ENCODE results near the gene ANAPC15. TPM values are rescaled to one million over a fixed set of nuclear protein-coding genes. Genes with fewer than 3 reads are reported as not detected.

Gene ANAPC15
- total RNA-seq, 5 donors from 2014 or later (not counting 1 experiment from before 2014, with no cell fraction given): 44.8 to 51.0 (median 47.7) TPM

DNA sequence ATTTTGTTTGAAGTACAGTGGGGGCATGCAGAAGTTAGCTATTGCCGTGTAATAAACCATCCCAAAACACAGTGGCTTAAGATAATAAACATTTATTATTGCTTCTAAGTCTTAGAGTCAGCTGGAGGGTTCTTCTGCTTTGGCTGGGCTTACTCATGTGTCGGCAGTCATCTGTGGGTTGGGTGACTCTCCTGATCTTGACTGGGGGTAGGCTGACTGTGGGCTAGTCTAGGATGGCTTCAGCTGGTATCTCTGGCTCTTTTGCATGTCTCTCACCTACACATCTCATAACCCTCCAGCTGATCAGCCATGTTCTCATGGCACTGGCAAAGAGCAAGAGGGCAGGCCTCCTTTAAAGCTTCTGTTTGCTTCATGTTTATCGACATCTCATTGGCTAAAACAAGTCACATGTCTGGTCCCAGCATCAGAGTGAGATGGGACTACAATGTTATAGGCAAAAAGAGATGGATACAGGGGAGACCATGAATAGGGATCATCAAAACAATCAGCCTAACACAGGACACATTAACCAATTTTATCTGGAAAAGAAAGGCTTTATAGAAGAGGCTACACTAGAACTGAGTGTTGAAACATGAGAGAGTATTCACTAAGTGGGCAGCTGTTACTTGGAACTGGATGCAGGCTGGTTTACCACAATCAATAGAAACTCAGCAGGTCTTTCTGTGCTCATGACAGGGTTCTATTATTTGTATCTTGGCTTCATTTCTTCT is 26.7 kb downstream of the ANAPC15 start:
- peak overlapping the region; percentile 56 for H3K27ac Mint-ChIP-seq
- POLR2A ChIA-PET: interaction anchor here in 1 of 2 donors (0.6 kb wide), 1 partner anchor 36 kb away, joined by 5 read pairs; no protein-coding TSS in a partner anchor

DNA sequence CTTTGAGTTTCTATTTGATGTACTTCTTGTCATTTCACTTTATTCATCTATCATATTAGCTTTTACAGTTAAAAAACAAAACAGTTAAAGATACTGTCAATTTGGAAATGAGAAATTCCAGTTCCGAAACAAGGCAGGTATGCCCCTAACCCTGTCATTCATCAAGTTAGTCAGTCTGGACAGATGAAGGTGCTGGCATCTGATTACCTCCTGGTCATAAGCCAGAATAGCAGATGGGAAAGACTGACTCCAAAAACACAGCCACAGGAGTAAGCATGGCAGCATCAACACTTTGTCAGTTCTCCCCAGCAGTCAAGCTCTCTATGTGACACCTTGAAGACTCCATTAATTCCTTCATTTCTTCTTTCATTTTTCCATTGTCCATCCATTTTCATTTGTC is 27.5 kb downstream of the ANAPC15 start:
- H3K9me3 ChIP-seq: no peaks in the 10 kb centered on the region
- ChIA-PET POLR2A (interaction anchor here in 1 of 2 donors (0.5 kb wide), 1 partner anchor 27 kb away, joined by 3 read pairs; no protein-coding TSS in a partner anchor), CTCF (interaction anchor here (0.6 to 1.6 kb wide), 4 partner anchors 60 to 353 kb away, joined by 3 to 5 read pairs (median 5); no protein-coding TSS in a partner anchor)
- H3K27ac ChIP-seq (ENCODE audit: low read length): no peak overlapping the region
- Mint-ChIP-seq H3K4me3 (no peak overlapping the region), H3K4me1 (peaks cover 28 to 36% (median 29%) of the 10 kb centered on the region in 3 donors), H3K27ac (peak overlapping the region in 1 of 2 donors; percentile 19), H3K36me3 (peaks cover 12% of the 10 kb centered on the region), H3K9me3 (no peaks in the 10 kb centered on the region), H3K27me3 (no peaks in the 10 kb centered on the region)
- ATAC-seq (replicated peaks in 1 of 4): no peak
- DNase-seq: no peak
- WGBS (ENCODE audit: insufficient coverage): 100% methylated on average over 1 of the region's 1 CpG
- H3K4me3 ChIP-seq (ENCODE audit: control insufficient read depth in 1 of 2, extremely low read depth in 1 of 2, low read length in 1 of 2): no peak overlapping the region
- peaks cover 4 to 11% of the 10 kb centered on the region in 2 experiments for H3K4me1 ChIP-seq (ENCODE audit: control insufficient read depth in 1 of 2, extremely low read depth in 1 of 2, insufficient read depth in 2 of 2, low read length in 2 of 2)
- H3K27me3 ChIP-seq (replicated peaks in 1 of 2; ENCODE audit: control insufficient read depth in 2 of 2, extremely low read depth in 1 of 2, insufficient read depth in 2 of 2, low read length in 1 of 2): no peaks in the 10 kb centered on the region
- H3K36me3 ChIP-seq (ENCODE audit: control insufficient read depth in 2 of 2, extremely low read depth in 1 of 2, insufficient read depth in 1 of 2, low read length in 1 of 2): peaks cover 0 to 21% of the 10 kb centered on the region in 2 donors

More for the DNA sequence above, 26.7 kb downstream of the ANAPC15 start:
- Mint-ChIP-seq H3K4me3 (no peak overlapping the region), H3K9me3 (no peaks in the 10 kb centered on the region), H3K27me3 (no peaks in the 10 kb centered on the region), H3K36me3 (peaks cover 12% of the 10 kb centered on the region), H3K4me1 (peaks cover 20 to 28% (median 22%) of the 10 kb centered on the region in 3 donors)
- 100% methylated on average over 1 of the region's 3 CpGs for WGBS (ENCODE audit: insufficient coverage)
- no peak for DNase-seq
- no peak for ATAC-seq (replicated peaks in 1 of 4)
- Histone ChIP-seq H3K4me1 (ENCODE audit: control insufficient read depth in 1 of 2, extremely low read depth in 1 of 2, insufficient read depth in 2 of 2, low read length in 2 of 2) (peaks cover 4 to 8% of the 10 kb centered on the region in 2 experiments), H3K4me3 (ENCODE audit: control insufficient read depth in 1 of 2, extremely low read depth in 1 of 2, low read length in 1 of 2) (no peak overlapping the region), H3K27ac (ENCODE audit: low read length) (no peak overlapping the region), H3K36me3 (ENCODE audit: control insufficient read depth in 2 of 2, extremely low read depth in 1 of 2, insufficient read depth in 1 of 2, low read length in 1 of 2) (peaks cover 0 to 24% of the 10 kb centered on the region in 2 donors), H3K9me3 (no peaks in the 10 kb centered on the region), H3K27me3 (replicated peaks in 1 of 2; ENCODE audit: control insufficient read depth in 2 of 2, extremely low read depth in 1 of 2, insufficient read depth in 2 of 2, low read length in 1 of 2) (no peaks in the 10 kb centered on the region)
- CTCF ChIA-PET: interaction anchor here in 1 of 2 donors (0.7 to 1.6 kb wide), 3 partner anchors 54 to 66 kb away, joined by 3 to 5 read pairs (median 5); no protein-coding TSS in a partner anchor

DNA sequence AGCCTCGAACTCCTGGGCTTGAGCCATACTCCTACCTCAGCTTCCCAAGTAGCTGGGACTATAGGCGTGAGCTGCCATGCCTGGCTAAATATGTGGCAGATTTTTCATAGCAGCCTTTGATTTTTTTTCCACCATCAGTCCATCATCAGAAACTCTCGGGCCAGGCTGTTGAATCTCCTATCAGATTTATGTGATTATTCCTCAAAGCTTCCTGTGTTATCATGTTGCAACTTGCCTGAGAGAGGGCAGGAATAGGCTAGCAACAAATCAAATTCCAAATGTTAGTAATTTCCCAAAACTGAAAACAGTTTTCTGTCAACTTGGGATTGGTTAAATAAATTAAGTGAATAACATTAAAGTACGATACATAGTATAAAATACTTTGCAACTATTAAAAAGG is 28.4 kb downstream of the ANAPC15 start:
- ChIA-PET POLR2A (interaction anchor here in 1 of 2 donors (0.6 kb wide), 1 partner anchor 45 kb away, joined by 12 read pairs; no protein-coding TSS in a partner anchor), CTCF (interaction anchor here in 1 of 2 donors (0.6 kb wide), 1 partner anchor 354 kb away, joined by 3 read pairs; no protein-coding TSS in a partner anchor)
- Mint-ChIP-seq H3K4me1 (peaks cover 33 to 44% (median 35%) of the 10 kb centered on the region in 3 donors), H3K4me3 (no peak overlapping the region), H3K27me3 (no peaks in the 10 kb centered on the region), H3K9me3 (no peaks in the 10 kb centered on the region), H3K27ac (no peak overlapping the region), H3K36me3 (peaks cover 9% of the 10 kb centered on the region)
- no peak for ATAC-seq (replicated peaks in 1 of 4)
- Histone ChIP-seq H3K27ac (ENCODE audit: low read length) (no peak overlapping the region), H3K9me3 (no peaks in the 10 kb centered on the region), H3K27me3 (replicated peaks in 1 of 2; ENCODE audit: control insufficient read depth in 2 of 2, extremely low read depth in 1 of 2, insufficient read depth in 2 of 2, low read length in 1 of 2) (no peaks in the 10 kb centered on the region), H3K4me3 (ENCODE audit: control insufficient read depth in 1 of 2, extremely low read depth in 1 of 2, low read length in 1 of 2) (no peak overlapping the region), H3K36me3 (ENCODE audit: control insufficient read depth in 2 of 2, extremely low read depth in 1 of 2, insufficient read depth in 1 of 2, low read length in 1 of 2) (peaks cover 0 to 12% of the 10 kb centered on the region in 2 donors), H3K4me1 (ENCODE audit: control insufficient read depth in 1 of 2, extremely low read depth in 1 of 2, insufficient read depth in 2 of 2, low read length in 2 of 2) (peaks cover 8 to 20% of the 10 kb centered on the region in 2 experiments)
- WGBS (ENCODE audit: insufficient coverage): 100% methylated on average over 1 of the region's 4 CpGs
- DNase-seq: no peak

DNA sequence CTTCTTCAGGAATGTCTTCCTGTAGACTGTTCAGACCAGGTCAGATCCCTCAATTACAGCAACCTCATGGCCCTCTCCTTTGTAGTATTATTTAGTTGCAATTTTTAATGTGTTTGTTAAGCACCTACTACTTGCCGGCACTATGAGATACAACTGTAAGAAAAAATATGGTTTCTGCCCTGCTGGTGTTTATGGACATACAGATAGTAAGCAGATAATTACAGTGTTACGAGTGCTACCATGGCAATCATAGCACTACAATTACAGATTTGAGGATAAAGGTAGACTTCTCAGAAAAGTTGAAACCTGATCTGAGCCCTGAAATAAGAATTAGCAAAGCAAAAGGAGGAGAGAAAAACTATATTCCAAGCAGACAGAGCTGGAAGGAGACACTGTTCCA is 29.1 kb downstream of the ANAPC15 start:
- peaks cover 8% of the 10 kb centered on the region for H3K36me3 Mint-ChIP-seq
- DNase-seq (no peak), ATAC-seq (replicated peaks in 1 of 4) (no peak)
- peaks cover 40 to 50% (median 41%) of the 10 kb centered on the region in 3 donors for H3K4me1 Mint-ChIP-seq
- WGBS (ENCODE audit: insufficient coverage): no CpG with 5 or more reads among the region's 2 CpGs
- Histone ChIP-seq H3K4me1 (ENCODE audit: control insufficient read depth in 1 of 2, extremely low read depth in 1 of 2, insufficient read depth in 2 of 2, low read length in 2 of 2) (peaks cover 9 to 21% of the 10 kb centered on the region in 2 experiments), H3K4me3 (ENCODE audit: control insufficient read depth in 1 of 2, extremely low read depth in 1 of 2, low read length in 1 of 2) (no peak overlapping the region), H3K27me3 (replicated peaks in 1 of 2; ENCODE audit: control insufficient read depth in 2 of 2, extremely low read depth in 1 of 2, insufficient read depth in 2 of 2, low read length in 1 of 2) (no peaks in the 10 kb centered on the region), H3K27ac (ENCODE audit: low read length) (no peak overlapping the region), H3K36me3 (ENCODE audit: control insufficient read depth in 2 of 2, extremely low read depth in 1 of 2, insufficient read depth in 1 of 2, low read length in 1 of 2) (peaks cover 0 to 9% of the 10 kb centered on the region in 2 donors), H3K9me3 (no peaks in the 10 kb centered on the region)
- peak overlapping the region in 1 of 2 donors; percentile 37 for H3K27ac Mint-ChIP-seq
- H3K4me3 Mint-ChIP-seq: no peak overlapping the region
- POLR2A ChIA-PET: interaction anchor here in 1 of 2 donors (0.6 kb wide), 1 partner anchor 45 kb away, joined by 12 read pairs; no protein-coding TSS in a partner anchor
- CTCF ChIA-PET: no interaction called here
- no peaks in the 10 kb centered on the region for H3K27me3 Mint-ChIP-seq
- H3K9me3 Mint-ChIP-seq: no peaks in the 10 kb centered on the region

DNA sequence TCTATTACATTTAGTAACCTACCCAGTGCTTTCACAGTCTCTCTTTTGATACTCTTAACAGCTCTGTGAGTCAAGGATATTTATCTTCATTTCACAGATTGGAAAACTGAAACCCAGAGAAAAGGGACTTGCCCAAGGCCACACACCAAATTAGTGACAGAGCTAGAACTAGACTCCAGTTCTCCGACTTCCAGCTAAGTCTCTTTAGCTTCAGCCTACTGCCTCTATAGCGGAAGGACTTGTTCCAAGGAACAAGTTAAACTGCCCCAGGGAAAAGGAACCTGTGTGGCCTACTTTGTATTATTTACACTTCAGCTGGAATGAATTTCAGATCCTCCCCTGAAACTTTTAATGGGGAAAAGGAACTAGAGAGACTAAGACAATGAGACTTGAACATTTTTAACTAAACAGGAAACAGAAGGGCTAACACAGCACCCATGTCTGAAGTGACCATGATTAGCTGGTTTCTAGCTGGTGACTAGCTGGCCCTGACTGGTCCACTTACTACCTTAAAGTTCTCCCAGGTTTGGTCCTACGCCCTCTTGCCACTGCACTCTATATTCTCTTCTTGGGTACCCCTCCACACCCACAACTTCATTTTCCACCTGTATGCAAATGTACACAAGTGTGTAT is 30.6 kb downstream of the ANAPC15 start:
- DNase-seq (no peak), ATAC-seq (replicated peaks in 1 of 4) (no peak)
- Mint-ChIP-seq H3K27ac (peak overlapping the region; percentile 56 to 64), H3K4me3 (peak overlapping the region; percentile 93 to 98 (median 93)), H3K4me1 (peaks cover 48 to 52% (median 50%) of the 10 kb centered on the region in 3 donors), H3K27me3 (no peaks in the 10 kb centered on the region), H3K9me3 (no peaks in the 10 kb centered on the region), H3K36me3 (peaks cover 4% of the 10 kb centered on the region)
- Histone ChIP-seq H3K4me1 (ENCODE audit: control insufficient read depth in 1 of 2, extremely low read depth in 1 of 2, insufficient read depth in 2 of 2, low read length in 2 of 2) (peaks cover 9 to 21% of the 10 kb centered on the region in 2 experiments), H3K27ac (ENCODE audit: low read length) (peak overlapping the region; percentile 0), H3K4me3 (ENCODE audit: control insufficient read depth in 1 of 2, extremely low read depth in 1 of 2, low read length in 1 of 2) (no peak overlapping the region), H3K36me3 (ENCODE audit: control insufficient read depth in 2 of 2, extremely low read depth in 1 of 2, insufficient read depth in 1 of 2, low read length in 1 of 2) (peaks cover 0 to 3% of the 10 kb centered on the region in 2 donors), H3K9me3 (no peaks in the 10 kb centered on the region), H3K27me3 (replicated peaks in 1 of 2; ENCODE audit: control insufficient read depth in 2 of 2, extremely low read depth in 1 of 2, insufficient read depth in 2 of 2, low read length in 1 of 2) (no peaks in the 10 kb centered on the region)
- CTCF ChIA-PET: interaction anchor here (1.3 to 2.0 kb wide), 4 partner anchors 9 to 57 kb away, joined by 4 to 6 read pairs (median 5); no protein-coding TSS in a partner anchor
- 89% methylated on average over 1 of the region's 3 CpGs for WGBS (ENCODE audit: insufficient coverage)
- POLR2A ChIA-PET: no interaction called here

DNA sequence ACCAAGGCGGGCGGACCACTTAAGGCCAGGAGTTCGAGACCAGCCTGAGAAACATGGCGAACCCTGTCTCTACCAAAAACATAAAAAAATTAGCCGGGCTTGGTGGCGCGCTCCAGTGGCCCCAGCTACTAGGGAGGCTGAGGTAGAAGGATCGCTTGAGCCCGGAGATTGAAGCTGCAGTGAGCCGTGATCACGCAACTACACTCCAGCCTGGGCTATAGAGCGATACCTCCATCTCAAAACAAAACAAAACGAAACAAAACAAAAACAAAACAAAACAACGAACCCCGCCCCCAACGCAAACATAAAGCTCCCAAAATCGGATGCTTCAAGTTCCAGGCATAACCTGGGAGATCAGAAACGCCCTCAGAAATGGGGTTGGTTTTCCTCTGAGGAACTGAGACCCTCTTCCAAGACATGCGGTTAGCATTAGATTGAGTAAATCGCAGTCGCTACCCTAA is 31.3 kb downstream of the ANAPC15 start:
- Histone ChIP-seq H3K27ac (ENCODE audit: low read length) (peak overlapping the region; percentile 78), H3K4me3 (ENCODE audit: control insufficient read depth in 1 of 2, extremely low read depth in 1 of 2, low read length in 1 of 2) (peak overlapping the region; percentile 71 to 83), H3K36me3 (ENCODE audit: control insufficient read depth in 2 of 2, extremely low read depth in 1 of 2, insufficient read depth in 1 of 2, low read length in 1 of 2) (peaks cover 0 to 3% of the 10 kb centered on the region in 2 donors), H3K27me3 (replicated peaks in 1 of 2; ENCODE audit: control insufficient read depth in 2 of 2, extremely low read depth in 1 of 2, insufficient read depth in 2 of 2, low read length in 1 of 2) (no peaks in the 10 kb centered on the region), H3K9me3 (no peaks in the 10 kb centered on the region), H3K4me1 (ENCODE audit: control insufficient read depth in 1 of 2, extremely low read depth in 1 of 2, insufficient read depth in 2 of 2, low read length in 2 of 2) (peaks cover 9 to 21% of the 10 kb centered on the region in 2 experiments)
- H3K9me3 Mint-ChIP-seq: no peaks in the 10 kb centered on the region
- 84% methylated on average over 6 of the region's 21 CpGs for WGBS (ENCODE audit: insufficient coverage)
- CTCF ChIA-PET: interaction anchor here (1.3 to 2.0 kb wide), 4 partner anchors 10 to 56 kb away, joined by 4 to 6 read pairs (median 5); no protein-coding TSS in a partner anchor
- H3K4me1 Mint-ChIP-seq: peaks cover 48 to 53% (median 50%) of the 10 kb centered on the region in 3 donors
- H3K27me3 Mint-ChIP-seq: no peaks in the 10 kb centered on the region
- ATAC-seq (replicated peaks in 1 of 4): no peak
- POLR2A ChIA-PET: interaction anchor here in 1 of 2 donors (0.6 kb wide), 1 partner anchor 56 kb away, joined by 4 read pairs; no protein-coding TSS in a partner anchor
- peaks cover 4% of the 10 kb centered on the region for H3K36me3 Mint-ChIP-seq
- DNase-seq: no peak
- peak overlapping the region; percentile 94 to 97 for H3K27ac Mint-ChIP-seq
- H3K4me3 Mint-ChIP-seq: peak overlapping the region; percentile 93 to 98 (median 93)

Measured in T-cell (primary cell).